ENCODE results near the gene DHCR7. TPM values are rescaled to one million over a fixed set of nuclear protein-coding genes. Genes with fewer than 3 reads are reported as not detected.
"Not testable (repeated sequence)": the region's sequence is repeated elsewhere in the genome, so short reads cannot be mapped to it uniquely, and the experiment has no call there.

DHCR7 gene
- total RNA-seq, 1 donor from 2014 or later, result 57.5 TPM

- DNase-seq (ENCODE audit: low read depth in 2 of 2), result no peak
Observed at GRCh38 chr11:71438650-71439049, 9.5 kb downstream of the DHCR7 start.

DNA sequence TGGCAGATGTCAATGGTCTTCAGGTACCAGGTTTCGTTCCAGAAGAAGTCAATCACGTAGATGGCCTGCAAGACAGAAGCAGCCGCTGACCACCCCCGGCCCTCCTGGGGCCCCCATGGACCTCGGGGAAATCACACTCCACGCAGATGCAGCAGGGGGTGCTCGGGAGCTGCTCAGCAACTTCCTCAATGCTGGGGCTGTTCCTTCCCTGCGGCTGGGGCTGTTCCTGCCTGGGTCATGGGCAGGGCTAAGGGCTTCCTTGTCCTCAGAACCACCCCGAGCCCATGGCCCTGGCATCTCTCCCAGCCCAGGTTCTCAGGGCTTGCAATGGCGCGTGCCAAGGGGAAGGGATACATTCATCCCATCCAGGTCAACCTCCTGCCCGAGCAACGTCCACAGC lies 10.3 kb downstream of the DHCR7 start:
- no peak for DNase-seq (ENCODE audit: low read depth in 2 of 2)

- DNase-seq (ENCODE audit: low read depth in 2 of 2), result no peak
Observed at GRCh38 chr11:71437399-71437798, 10.8 kb downstream of the DHCR7 start.

- no peak for DNase-seq (ENCODE audit: low read depth in 2 of 2)
Observed at GRCh38 chr11:71436861-71437260, 11.3 kb downstream of the DHCR7 start.

DNA sequence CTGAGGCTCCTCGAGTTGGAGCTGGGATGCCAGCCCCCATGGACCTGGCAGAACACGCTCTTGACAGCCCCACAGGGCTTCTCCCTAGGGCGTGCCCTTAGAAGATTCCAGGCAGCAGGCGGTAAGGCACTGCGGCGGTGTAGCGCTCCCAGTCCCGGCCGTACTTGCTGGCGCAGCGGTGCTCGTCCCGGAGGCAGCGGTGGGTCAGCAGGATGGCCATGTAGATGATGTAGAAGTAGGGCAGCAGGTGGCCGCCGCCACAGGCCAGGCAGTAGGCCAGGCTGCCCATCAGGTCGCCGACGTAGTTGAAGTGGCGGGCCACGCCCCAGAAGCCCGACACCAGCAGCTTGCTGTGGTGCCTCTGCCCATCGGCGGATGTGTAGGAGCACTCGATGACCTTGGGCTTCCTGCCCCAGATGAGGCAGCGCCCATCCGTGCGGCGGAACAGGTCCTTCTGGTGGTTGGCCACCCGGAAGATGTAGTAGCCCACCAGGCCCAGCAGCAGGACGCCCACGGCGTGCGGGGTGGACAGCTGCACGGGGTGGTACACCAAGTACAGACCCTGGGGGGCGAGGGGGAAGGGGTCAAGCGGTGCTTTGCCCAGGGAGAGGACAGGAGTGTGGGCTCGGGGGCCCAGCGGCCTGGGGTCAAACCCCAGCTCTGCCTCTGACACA lies 12.8 kb downstream of the DHCR7 start:
- no peak for DNase-seq (ENCODE audit: low read depth in 2 of 2)

- no peak for DNase-seq (ENCODE audit: low read depth in 2 of 2)
Observed at GRCh38 chr11:71434576-71435130, 13.5 kb downstream of the DHCR7 start.

DNA sequence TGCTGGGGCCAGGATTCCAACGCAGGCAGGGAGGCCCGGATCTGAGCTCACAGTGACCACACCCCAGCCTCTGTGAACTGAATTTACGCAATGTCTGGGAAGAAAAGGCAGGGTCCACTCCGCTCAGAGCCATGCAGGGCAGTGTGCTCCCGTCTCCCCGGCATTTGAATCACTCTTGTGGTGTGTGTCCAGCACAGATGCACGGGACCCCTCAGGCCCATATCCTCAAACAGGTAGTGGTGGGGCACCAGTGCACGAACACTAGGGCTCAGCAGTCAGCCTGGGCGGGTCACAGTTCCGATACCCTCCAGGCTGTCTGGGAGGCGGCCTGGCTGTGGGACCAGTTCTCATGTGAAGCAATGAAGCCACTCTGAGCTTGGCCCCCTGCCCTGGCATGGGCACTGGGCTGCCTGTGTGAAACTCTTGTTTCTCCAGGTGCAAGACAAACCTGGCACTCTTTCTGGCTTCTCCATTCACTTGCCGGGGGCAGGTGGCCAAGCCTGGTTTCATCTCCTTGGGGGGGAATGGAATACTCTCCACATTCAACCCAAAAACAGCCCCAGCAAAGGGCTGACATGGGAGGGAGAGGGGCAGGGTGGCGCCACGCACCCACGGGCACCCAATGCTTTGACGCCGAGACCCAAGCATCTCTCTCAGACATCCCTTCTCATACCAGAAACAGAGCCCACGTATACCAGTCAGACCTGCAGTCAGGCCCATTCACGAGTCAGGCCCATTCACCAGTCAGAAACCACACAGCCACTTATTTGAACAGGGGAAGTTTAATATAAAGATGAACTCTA lies 14.3 kb downstream of the DHCR7 start:
- no peak for DNase-seq (ENCODE audit: low read depth in 2 of 2)

- DNase-seq (ENCODE audit: low read depth in 2 of 2), result no peak
Observed at GRCh38 chr11:71432761-71433647, 15.2 kb downstream of the DHCR7 start.

DNA sequence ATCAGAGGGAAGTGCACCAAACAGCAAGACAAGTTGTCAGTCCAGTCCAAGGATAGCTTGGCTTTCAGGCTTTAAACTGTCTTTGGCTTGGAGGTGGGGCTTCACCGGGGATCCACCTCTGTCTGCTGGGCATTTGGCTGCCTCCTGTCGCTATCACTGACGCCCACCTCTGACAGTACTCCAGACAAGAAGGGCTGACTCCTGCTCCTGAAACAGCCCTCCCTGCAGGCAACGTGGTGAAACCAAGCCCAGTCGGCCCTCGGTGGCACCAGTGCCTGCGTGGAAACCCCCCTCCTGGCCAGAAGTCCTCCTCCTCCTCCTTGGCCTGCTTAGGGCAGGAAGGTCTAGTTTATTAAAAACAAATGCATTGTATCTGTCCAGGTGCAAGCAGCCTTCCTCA lies 16.9 kb downstream of the DHCR7 start:
- DNase-seq (ENCODE audit: low read depth in 2 of 2), result no peak

- no peak for DNase-seq (ENCODE audit: low read depth in 2 of 2)
Observed at GRCh38 chr11:71430166-71430565, 18.0 kb downstream of the DHCR7 start.

GRCh38 chr11:71429701-71430100 lies 18.5 kb downstream of the DHCR7 start:
- no peak for DNase-seq (ENCODE audit: low read depth in 2 of 2)

DNA sequence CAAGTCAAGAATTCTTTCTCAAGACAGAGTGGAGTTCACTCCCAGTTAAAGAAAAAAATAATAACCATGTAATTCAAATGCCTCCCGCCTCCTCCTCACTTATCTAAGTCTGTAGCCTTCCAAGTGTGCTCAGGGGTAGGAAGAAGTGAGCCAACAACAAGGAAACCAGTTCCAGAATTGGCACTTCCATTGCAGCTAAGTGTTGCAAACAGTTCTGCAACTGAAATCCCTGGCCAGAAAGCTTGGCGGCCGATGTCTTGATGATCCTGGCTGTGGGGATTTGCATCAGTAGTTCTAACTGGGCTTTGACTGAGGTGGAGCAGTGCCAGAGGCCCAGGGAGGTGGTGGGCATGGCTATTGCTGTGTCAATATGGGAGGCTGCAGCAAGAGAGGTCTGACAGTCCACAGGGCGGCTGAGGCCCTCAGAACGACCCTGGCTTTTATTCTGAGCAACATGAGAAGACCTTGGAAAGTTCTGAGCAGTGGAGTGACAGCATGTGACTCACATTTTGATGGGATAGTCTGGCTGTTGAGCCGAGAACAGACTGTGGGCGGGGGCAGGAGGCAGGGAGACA lies 19.2 kb downstream of the DHCR7 start:
- no peak for DNase-seq (ENCODE audit: low read depth in 2 of 2)

DNA sequence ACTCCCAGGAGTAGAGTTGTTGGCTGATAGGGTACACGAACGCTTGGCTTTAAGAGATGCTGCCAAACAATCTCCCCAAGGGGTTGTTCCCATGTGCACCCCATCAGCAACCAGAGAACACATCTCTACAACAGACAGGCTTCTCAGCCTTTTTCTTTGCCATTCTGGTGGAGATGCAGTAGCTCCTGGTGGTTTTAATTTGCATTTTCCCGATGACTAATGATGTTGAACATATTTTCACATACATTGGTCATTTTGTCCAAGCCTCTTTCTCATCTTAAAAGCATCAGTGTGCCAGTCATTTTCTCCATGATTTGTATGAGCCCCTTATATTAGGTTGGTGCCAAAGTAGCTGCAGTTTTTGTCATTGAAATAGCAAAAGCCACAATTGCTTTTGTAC lies 21.8 kb downstream of the DHCR7 start:
- no peak for DNase-seq (ENCODE audit: low read depth in 2 of 2)

DNA sequence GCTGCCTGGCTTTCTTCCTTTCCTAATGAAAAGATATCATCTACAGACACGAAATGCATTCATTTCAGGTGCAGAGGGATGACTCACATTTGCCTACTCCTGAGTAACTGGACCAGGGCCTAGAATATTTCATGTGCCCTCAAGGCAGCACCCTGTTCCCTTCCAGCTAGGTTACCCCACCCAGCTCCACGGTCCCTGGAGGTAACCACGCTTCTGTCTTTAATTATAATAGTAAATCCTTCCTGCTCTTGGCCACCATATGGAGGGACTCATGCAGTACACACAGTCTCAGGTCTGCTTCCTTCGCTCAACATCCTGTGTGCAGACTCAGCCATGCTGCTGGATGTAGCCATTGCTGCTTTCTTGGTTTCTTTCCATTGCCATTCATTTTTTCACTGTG lies 22.3 kb downstream of the DHCR7 start:
- no peak for DNase-seq (ENCODE audit: low read depth in 2 of 2)

DNA sequence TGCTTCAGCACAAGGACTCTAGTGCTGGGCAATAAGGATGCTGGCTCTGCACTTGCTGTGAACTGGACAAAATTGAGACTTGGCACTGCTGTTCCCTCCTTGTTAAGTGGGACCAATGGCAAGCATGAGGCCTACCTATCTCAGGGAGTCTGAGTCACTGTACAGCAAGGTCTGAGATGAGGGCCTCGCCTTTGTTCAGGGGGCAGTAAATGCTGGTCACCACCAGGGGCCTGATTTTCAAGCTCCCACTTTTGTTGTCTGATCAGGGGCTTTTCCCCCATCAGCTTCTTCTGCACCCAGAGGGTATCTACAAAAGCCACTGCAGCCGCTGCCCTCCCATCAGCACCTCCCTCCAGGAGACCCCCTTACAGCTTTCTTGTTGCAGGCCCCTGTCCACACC lies 22.8 kb downstream of the DHCR7 start:
- no peak for DNase-seq (ENCODE audit: low read depth in 2 of 2)

GRCh38 chr11:71423181-71423790 lies 24.9 kb downstream of the DHCR7 start:
- DNase-seq (ENCODE audit: low read depth in 2 of 2), result no peak

- DNase-seq (ENCODE audit: low read depth in 2 of 2), result not testable (repeated sequence)
Observed at GRCh38 chr11:71422318-71422717, 25.9 kb downstream of the DHCR7 start.

- DNase-seq (ENCODE audit: low read depth in 2 of 2), result no peak
Observed at GRCh38 chr11:71421392-71421950, 26.7 kb downstream of the DHCR7 start.

GRCh38 chr11:71420455-71421241 lies 27.5 kb downstream of the DHCR7 start:
- peak; percentile 45 to 63 for DNase-seq (ENCODE audit: low read depth in 2 of 2)

DNA sequence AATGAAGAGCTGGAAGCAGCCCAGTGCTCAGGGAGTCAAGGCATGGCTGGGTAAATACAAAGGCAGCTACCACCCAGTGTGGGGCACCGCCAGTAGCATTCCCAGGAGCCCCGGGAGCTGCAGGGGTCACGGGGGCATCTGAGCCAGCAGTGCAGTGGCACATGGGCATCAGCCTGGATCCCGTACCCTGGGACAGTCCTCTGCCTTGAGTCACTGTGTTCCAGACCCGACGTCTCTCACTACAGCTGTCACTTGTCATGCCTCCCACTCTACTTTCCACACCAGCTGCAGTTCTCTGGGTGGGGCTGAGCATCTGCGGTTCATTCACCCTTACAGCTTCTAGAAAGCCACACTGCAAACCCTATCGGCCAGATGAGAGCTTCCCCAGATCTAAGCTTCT lies 29.6 kb downstream of the DHCR7 start:
- no peak for DNase-seq (ENCODE audit: low read depth in 2 of 2)

Data from dermis microvascular lymphatic vessel endothelial cell (primary cell).